GM12878 (cell line): ENCODE data around the gene PIK3R5. TPM values are rescaled to one million over a fixed set of nuclear protein-coding genes. Genes with fewer than 3 reads are reported as not detected.

ENCODE experiments used
- ATAC-seq: fragments of 200-7000 bp; cut with Tn5 transposase; 3 replicates; pipeline ENCODE4 v1.9.1; 2020; ENCODE audit warnings: mild to moderate bottlenecking, moderate library complexity
- BruUV-seq: library from RNA; stranded (reverse); fragments of 400-500 nt; replicated peaks from 2 replicates; lab custom pipeline; 2021; lab: Mats Ljungman, UMichigan
- CTCF ChIA-PET: fragments of 300-600 bp; sonication (Branson Sonifier 250); formaldehyde crosslinking; extraction: SDS; loops from one replicate; lab custom pipeline; 2021; ENCODE audit warnings: inconsistent platforms; lab: Yijun Ruan, JAX
- POLR2A ChIA-PET: fragments of 350-600 bp; formaldehyde crosslinking; extraction: SDS; loops from one replicate; lab custom pipeline; 2021; ENCODE audit warnings: inconsistent platforms; lab: Charles Lee
- RAD21 ChIA-PET: fragments of 300-600 bp; sonication (Branson Sonifier 250); formaldehyde crosslinking; loops from one replicate; lab custom pipeline; 2023; ENCODE audit warnings: antibody characterized with exemption; ENCODE audit not compliant: unreplicated experiment; lab: Charles Lee
- SMC1A ChIA-PET: fragments of 300-600 bp; sonication (Branson Sonifier 250); formaldehyde crosslinking; loops from one replicate; lab custom pipeline; 2023; ENCODE audit not compliant: unreplicated experiment, uncharacterized antibody; lab: Charles Lee
- DNase-seq: peaks from one replicate; pipeline ENCODE4 v3.0.0-alpha.2; 2011; ENCODE audit warnings: low read depth, low spot score
- FAIRE-seq: peaks from 3 replicates; lab custom pipeline; 2011; peaks lifted over from hg19 to GRCh38; lab: Jason Lieb, UNC
- H2AFZ ChIP-seq: 2 replicates; pipeline ENCODE4 v1.6.0; 2011; ENCODE audit warnings: low read depth, low read length, control low read depth; ENCODE audit not compliant: control insufficient read depth
- H3K27ac ChIP-seq: 2 replicates; pipeline ENCODE4 v1.5.1; 2011; ENCODE audit warnings: control low read depth; ENCODE audit not compliant: control insufficient read depth, insufficient read depth
- H3K27me3 ChIP-seq, 2 experiments: replicated peaks in 1 of 2; 2 replicates each; pipeline versions ENCODE4 v1.6.0 to v1.6.1; 2011; ENCODE audit warnings: low read length in 1 of 2; ENCODE audit not compliant: control insufficient read depth in 2 of 2, insufficient read depth in 2 of 2
- H3K36me3 ChIP-seq, 2 experiments: 2 replicates each; pipeline ENCODE4 v1.5.1; 2011; ENCODE audit warnings: low read length in 1 of 2; ENCODE audit not compliant: control insufficient read depth in 2 of 2, insufficient read depth in 2 of 2
- H3K4me1 ChIP-seq: 2 replicates; pipeline ENCODE4 v1.6.1; 2011; ENCODE audit warnings: mild to moderate bottlenecking, low read length, moderate library complexity, mixed read lengths; ENCODE audit not compliant: control insufficient read depth, insufficient read depth
- H3K4me2 ChIP-seq: 2 replicates; pipeline ENCODE4 v1.6.0; 2011; ENCODE audit warnings: control low read depth; ENCODE audit not compliant: control insufficient read depth, insufficient read depth
- H3K4me3 ChIP-seq: fragments of 200-600 bp; sonication (generic); 2 replicates; pipeline ENCODE4 v1.5.1; 2016
- H3K79me2 ChIP-seq: 2 replicates; pipeline ENCODE4 v1.6.0; 2011; ENCODE audit warnings: low read length; ENCODE audit not compliant: control insufficient read depth, insufficient read depth
- H3K9ac ChIP-seq: 2 replicates; pipeline ENCODE4 v1.8.0; 2011; ENCODE audit warnings: low read length, control low read depth, mixed read lengths; ENCODE audit not compliant: control insufficient read depth, insufficient read depth
- H3K9me3 ChIP-seq: replicated peaks from 3 replicates; pipeline ENCODE4 v1.5.1; 2011; ENCODE audit warnings: mild to moderate bottlenecking, low read length; ENCODE audit not compliant: control insufficient read depth, insufficient read depth
- H4K20me1 ChIP-seq: 2 replicates; pipeline ENCODE4 v1.6.0; 2011; ENCODE audit not compliant: control insufficient read depth, insufficient read depth
- ASH2L ChIP-seq: fragments of 300-600, 200-600 bp; sonication (generic); IDR thresholded peaks from 2 replicates; pipeline ENCODE4 v1.6.1; 2017; ENCODE audit warnings: low read depth, mild to moderate bottlenecking, borderline replicate concordance
- ATF7 ChIP-seq: fragments of 450-650 bp; IDR thresholded peaks from 2 replicates; pipeline ENCODE4 v1.6.1; 2016; ENCODE audit warnings: low read depth, mild to moderate bottlenecking
- CEBPB ChIP-seq, 2 experiments: fragments of 150-350 bp in 1 of 2; IDR thresholded peaks; 2 replicates each; pipeline ENCODE4 v1.6.1; 2012 to 2014; ENCODE audit warnings: low read depth in 2 of 2, low read length in 2 of 2, borderline replicate concordance in 1 of 2, inconsistent platforms in 1 of 2
- CHD2 ChIP-seq: IDR thresholded peaks from 2 replicates; pipeline ENCODE4 v1.6.1; 2011; ENCODE audit warnings: low read depth, low read length, improper control_type of control experiment, borderline replicate concordance
- CREM ChIP-seq: IDR thresholded peaks from 2 replicates; pipeline ENCODE4 v1.6.1; 2014; ENCODE audit warnings: antibody characterized with exemption, low read depth
- EED ChIP-seq: sonication (generic); IDR thresholded peaks from 2 replicates; pipeline ENCODE4 v1.6.1; 2016; ENCODE audit warnings: antibody characterized with exemption, low read depth
- MEF2A ChIP-seq: IDR thresholded peaks from 2 replicates; pipeline ENCODE4 v1.6.1; 2011; ENCODE audit warnings: low read depth, mild to moderate bottlenecking, low read length, moderate library complexity; ENCODE audit not compliant: insufficient read depth
- NFIC ChIP-seq: IDR thresholded peaks from 2 replicates; pipeline ENCODE4 v1.6.1; 2012; ENCODE audit warnings: low read depth, mild to moderate bottlenecking, inconsistent platforms, low read length, moderate library complexity
- PML ChIP-seq: IDR thresholded peaks from 2 replicates; pipeline ENCODE4 v1.6.1; 2012; ENCODE audit warnings: low read length, inconsistent platforms
- SMC3 ChIP-seq: IDR thresholded peaks from 2 replicates; pipeline ENCODE4 v1.6.1; 2011; ENCODE audit warnings: low read length, improper control_type of control experiment, borderline replicate concordance
- TAF1 ChIP-seq: IDR thresholded peaks from 2 replicates; pipeline ENCODE4 v1.6.1; 2011; ENCODE audit warnings: mild to moderate bottlenecking, low read depth, low read length, borderline replicate concordance
- TBL1XR1 ChIP-seq: IDR thresholded peaks from 2 replicates; pipeline ENCODE4 v1.6.1; 2012; ENCODE audit warnings: low read depth, low read length, improper control_type of control experiment
- YY1 ChIP-seq: IDR thresholded peaks from 2 replicates; pipeline ENCODE4 v1.6.1; 2011; ENCODE audit warnings: low read depth, mild to moderate bottlenecking, low read length
- WGBS: methylation state at CpG from one replicate; pipeline ENCODE4 v1.1.6; 2016; ENCODE audit warnings: low lambda C conversion rate; ENCODE audit not compliant: insufficient replicate concordance, insufficient coverage; ENCODE audit errors: missing lambda C conversion rate; 5-methylcytosine and 5-hydroxymethylcytosine counted together
- in situ Hi-C: fragments of 300-500 bp; cut with MboI; formaldehyde crosslinking; loops from 9 replicates; pipeline ENCODE4 v1.14.3; 2018; ENCODE audit warnings: mixed read lengths
- intact Hi-C: fragments of 100-400 bp; cut with micrococcal nuclease; formaldehyde crosslinking; loops from one replicate; pipeline ENCODE4 v1.14.2; 2022; ENCODE audit not compliant: unreplicated experiment
- polyA plus RNA-seq, 11 experiments: library from polyadenylated mRNA; depleted of rRNA in 4 of 11; unstranded in 6 of 11; stranded (reverse) in 5 of 11; fragments of >200 nt; fragmentation: Nextera tagmentation in 4 of 11; fragmentation: Illumina TruSeq in 1 of 11; extraction: Ambion mirVana in 4 of 11; extraction: Trizol in 1 of 11; gene quantifications; 1 replicate in 1 of 11; 2 replicates in 10 of 11; pipeline versions ENCODE4 v1.2.1 to v1.2.3, GENCODE V29; 2011 to 2016; ENCODE audit warnings: inconsistent platforms in 2 of 11, missing spikeins in 2 of 11, low read depth in 1 of 11
- total RNA-seq, 4 experiments: library from RNA; depleted of rRNA in 3 of 4; stranded (reverse); fragments of >200 nt in 3 of 4; fragmentation: Illumina TruSeq in 1 of 4; extraction: Trizol in 1 of 4; gene quantifications; 2 replicates each; pipeline versions ENCODE4 v1.2.1 to v1.2.3, GENCODE V29; 2013 to 2021
- TF ChIP-seq, protein P1 (sequence below): IDR thresholded peaks from 2 replicates; pipeline ENCODE4 v1.6.1; 2011; ENCODE audit warnings: low read depth, mild to moderate bottlenecking, low read length, moderate library complexity, borderline replicate concordance; ENCODE audit errors: extremely low read depth

PIK3R5 gene
- total and polyA plus RNA-seq, 10 of the 15 experiments (the other 5 are each of a cell fraction or from before 2014, with no cell fraction given), result 9.5 to 50.8 (median 35.5) TPM

DNA sequence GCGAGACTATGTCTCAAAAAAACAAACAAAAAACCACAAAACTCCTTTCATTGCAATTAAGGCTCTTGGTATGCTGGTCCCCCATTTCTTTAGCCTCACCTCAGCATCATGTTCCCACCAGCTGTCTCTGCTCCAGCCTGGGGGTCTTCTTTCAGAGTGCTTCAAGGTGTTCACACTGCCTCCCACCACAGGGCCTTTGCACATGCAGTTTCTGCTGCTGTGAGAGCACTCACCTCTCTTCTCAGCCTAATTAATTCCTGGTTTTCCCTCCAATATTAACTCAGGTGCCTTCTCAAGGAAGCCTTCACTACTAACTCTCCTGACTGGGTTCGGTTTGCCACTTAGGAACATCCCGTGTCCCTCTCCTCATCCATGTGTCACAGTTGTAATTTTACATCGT lies 82.2 kb downstream of the PIK3R5 start:
- Histone ChIP-seq H3K4me2 (no peak overlapping the region), H3K9ac (no peak overlapping the region), H3K4me1 (no peaks in the 10 kb centered on the region), H2AFZ (no peak overlapping the region), H3K27ac (no peak overlapping the region), H4K20me1 (no peaks in the 10 kb centered on the region), H3K36me3 (peaks cover 37 to 54% of the 10 kb centered on the region in 2 experiments; a peak in 3 of 4 replicates), H3K27me3 (no peaks in the 10 kb centered on the region), H3K4me3 (no peak overlapping the region), H3K9me3 (no peaks in the 10 kb centered on the region; the same call in 2 of the 3 replicates), H3K79me2 (no peaks in the 10 kb centered on the region)
- in situ Hi-C loops (no loop called here), intact Hi-C loops (no loop called here)
- ChIA-PET POLR2A (interaction anchor here (1.0 kb wide), 1 partner anchor 26 kb away, joined by 4 read pairs; no protein-coding TSS in a partner anchor), CTCF (no interaction called here), SMC1A (no interaction called here), RAD21 (no interaction called here)
- WGBS, result 82% methylated on average over 4 of the region's 4 CpGs
- no TSS peak for BruUV-seq
- FAIRE-seq (no peak), DNase-seq (no peak), ATAC-seq (no peak)
- no peak for TF ChIP-seq EED
- TF ChIP-seq PML, result no peak
- no peak for TF ChIP-seq CREM
- no peak for TF ChIP-seq CEBPB (IDR thresholded peaks at IDR 0.05; ENCODE audit: borderline replicate concordance in 1 of 2, low read depth in 2 of 2, low read length in 2 of 2)
- no peak for TF ChIP-seq TBL1XR1
- no peak for TF ChIP-seq MEF2A
- TF ChIP-seq ASH2L, result no peak
- TF ChIP-seq SMC3, result no peak
- no peak for TF ChIP-seq NFIC
- no peak for TF ChIP-seq TAF1
- TF ChIP-seq YY1, result no peak
- TF ChIP-seq, protein P1, sequence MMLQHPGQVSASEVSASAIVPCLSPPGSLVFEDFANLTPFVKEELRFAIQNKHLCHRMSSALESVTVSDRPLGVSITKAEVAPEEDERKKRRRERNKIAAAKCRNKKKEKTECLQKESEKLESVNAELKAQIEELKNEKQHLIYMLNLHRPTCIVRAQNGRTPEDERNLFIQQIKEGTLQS, result no peak
- no peak for TF ChIP-seq CHD2
- no peak for TF ChIP-seq ATF7
